ENCODE data around the gene KCNIP4.

- TF ChIP-seq, protein P1, sequence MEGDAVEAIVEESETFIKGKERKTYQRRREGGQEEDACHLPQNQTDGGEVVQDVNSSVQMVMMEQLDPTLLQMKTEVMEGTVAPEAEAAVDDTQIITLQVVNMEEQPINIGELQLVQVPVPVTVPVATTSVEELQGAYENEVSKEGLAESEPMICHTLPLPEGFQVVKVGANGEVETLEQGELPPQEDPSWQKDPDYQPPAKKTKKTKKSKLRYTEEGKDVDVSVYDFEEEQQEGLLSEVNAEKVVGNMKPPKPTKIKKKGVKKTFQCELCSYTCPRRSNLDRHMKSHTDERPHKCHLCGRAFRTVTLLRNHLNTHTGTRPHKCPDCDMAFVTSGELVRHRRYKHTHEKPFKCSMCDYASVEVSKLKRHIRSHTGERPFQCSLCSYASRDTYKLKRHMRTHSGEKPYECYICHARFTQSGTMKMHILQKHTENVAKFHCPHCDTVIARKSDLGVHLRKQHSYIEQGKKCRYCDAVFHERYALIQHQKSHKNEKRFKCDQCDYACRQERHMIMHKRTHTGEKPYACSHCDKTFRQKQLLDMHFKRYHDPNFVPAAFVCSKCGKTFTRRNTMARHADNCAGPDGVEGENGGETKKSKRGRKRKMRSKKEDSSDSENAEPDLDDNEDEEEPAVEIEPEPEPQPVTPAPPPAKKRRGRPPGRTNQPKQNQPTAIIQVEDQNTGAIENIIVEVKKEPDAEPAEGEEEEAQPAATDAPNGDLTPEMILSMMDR (IDR thresholded peaks at IDR 0.05), result no peak
- no peak for TF ChIP-seq POLR2A (IDR thresholded peaks at IDR 0.05)
These were observed 46.7 kb downstream of the KCNIP4 start for GRCh38 chr4:21901831-21902230.
